ENCODE data around the gene PASD1. TPM values are rescaled to one million over a fixed set of nuclear protein-coding genes. Genes with fewer than 3 reads are reported as not detected.

PASD1 gene
- total RNA-seq, 1 donor from 2014 or later = not detected

GRCh38 chrX:151688695-151689094 is 125.2 kb downstream of the PASD1 start:
- no peak overlapping the region for H3K27ac ChIP-seq
- H3F3A ChIP-seq (ENCODE audit: low read depth) = no peaks in the 10 kb centered on the region
- no peak overlapping the region for H3K9ac ChIP-seq
- H3K9me3 ChIP-seq (ENCODE audit: low read depth) = no peaks in the 10 kb centered on the region
- no peak overlapping the region for H3K4me2 ChIP-seq
- Mint-ChIP-seq H3K27ac (no peak overlapping the region), H3K4me3 (no peak overlapping the region), H3K27me3 (ENCODE audit: insufficient read depth, low read depth) (no peaks in the 10 kb centered on the region), H3K36me3 (no peaks in the 10 kb centered on the region), H3K4me1 (no peaks in the 10 kb centered on the region), H3K9me3 (peaks cover 5% of the 10 kb centered on the region)
- H4K20me1 ChIP-seq (ENCODE audit: low read depth) = no peaks in the 10 kb centered on the region
- H3K27me3 ChIP-seq = peaks cover 12% of the 10 kb centered on the region
- no peak for DNase-seq (ENCODE audit: low spot score)
- no peak for TF ChIP-seq EZH2 (IDR thresholded peaks at IDR 0.05)
- H3K79me2 ChIP-seq (ENCODE audit: low read depth) = no peaks in the 10 kb centered on the region
- no peak overlapping the region for H3K4me3 ChIP-seq
- H3K4me1 ChIP-seq = no peaks in the 10 kb centered on the region
- H3K36me3 ChIP-seq = no peaks in the 10 kb centered on the region
- H2AFZ ChIP-seq (replicated peaks) = no peak overlapping the region

GRCh38 chrX:151692825-151693224 is 129.3 kb downstream of the PASD1 start:
- TF ChIP-seq CTCF (IDR thresholded peaks at IDR 0.05) (no peak), EZH2 (IDR thresholded peaks at IDR 0.05) (no peak), EZH2phosphoT487 (IDR thresholded peaks at IDR 0.05) (no peak)
- Histone ChIP-seq H4K20me1 (ENCODE audit: low read depth) (no peaks in the 10 kb centered on the region), H3F3A (ENCODE audit: low read depth) (no peaks in the 10 kb centered on the region), H3K4me2 (no peak overlapping the region), H3K27me3 (peaks cover 40% of the 10 kb centered on the region), H3K79me2 (ENCODE audit: low read depth) (no peaks in the 10 kb centered on the region), H3K9ac (no peak overlapping the region), H2AFZ (replicated peaks) (no peak overlapping the region), H3K27ac (no peak overlapping the region), H3K36me3 (no peaks in the 10 kb centered on the region), H3K9me3 (ENCODE audit: low read depth) (no peaks in the 10 kb centered on the region), H3K4me3 (no peak overlapping the region), H3K4me1 (no peaks in the 10 kb centered on the region)
- H3K36me3 Mint-ChIP-seq = no peaks in the 10 kb centered on the region
- peaks cover 14% of the 10 kb centered on the region for H3K9me3 Mint-ChIP-seq
- H3K27me3 Mint-ChIP-seq (ENCODE audit: insufficient read depth, low read depth) = peaks cover 8% of the 10 kb centered on the region
- H3K27ac Mint-ChIP-seq = no peak overlapping the region
- peaks cover 7% of the 10 kb centered on the region for H3K4me1 Mint-ChIP-seq
- DNase-seq (ENCODE audit: low spot score) = no peak
- no peak overlapping the region for H3K4me3 Mint-ChIP-seq

GRCh38 chrX:151694121-151694520 is 130.6 kb downstream of the PASD1 start:
- no peaks in the 10 kb centered on the region for H3K79me2 ChIP-seq (ENCODE audit: low read depth)
- H2AFZ ChIP-seq (replicated peaks) = no peak overlapping the region
- H3K9ac ChIP-seq = no peak overlapping the region
- H3K4me1 ChIP-seq = no peaks in the 10 kb centered on the region
- H3K27ac ChIP-seq = no peak overlapping the region
- TF ChIP-seq EZH2 (IDR thresholded peaks at IDR 0.05) (no peak), EZH2phosphoT487 (IDR thresholded peaks at IDR 0.05) (no peak), CTCF (IDR thresholded peaks at IDR 0.05) (no peak)
- Mint-ChIP-seq H3K27ac (no peak overlapping the region), H3K9me3 (peaks cover 16% of the 10 kb centered on the region), H3K4me1 (peaks cover 7% of the 10 kb centered on the region), H3K27me3 (ENCODE audit: insufficient read depth, low read depth) (peaks cover 11% of the 10 kb centered on the region), H3K4me3 (peak overlapping the region; percentile 73), H3K36me3 (no peaks in the 10 kb centered on the region)
- peaks cover 40% of the 10 kb centered on the region for H3K27me3 ChIP-seq
- no peak for DNase-seq (ENCODE audit: low spot score)
- no peaks in the 10 kb centered on the region for H3K36me3 ChIP-seq
- peak overlapping the region; percentile 55 for H3K4me3 ChIP-seq
- H4K20me1 ChIP-seq (ENCODE audit: low read depth) = no peaks in the 10 kb centered on the region
- H3K4me2 ChIP-seq = peak overlapping the region; percentile 42
- no peaks in the 10 kb centered on the region for H3F3A ChIP-seq (ENCODE audit: low read depth)
- H3K9me3 ChIP-seq (ENCODE audit: low read depth) = no peaks in the 10 kb centered on the region

- H3K36me3 Mint-ChIP-seq = no peaks in the 10 kb centered on the region
- TF ChIP-seq EZH2 (IDR thresholded peaks at IDR 0.05) (no peak), CTCF (IDR thresholded peaks at IDR 0.05) (no peak), EZH2phosphoT487 (IDR thresholded peaks at IDR 0.05) (no peak)
- DNase-seq (ENCODE audit: low spot score) = peak; percentile 65
- Histone ChIP-seq H3F3A (ENCODE audit: low read depth) (no peaks in the 10 kb centered on the region), H3K27me3 (peaks cover 40% of the 10 kb centered on the region), H3K79me2 (ENCODE audit: low read depth) (no peaks in the 10 kb centered on the region), H3K4me3 (peak within 1 kb of the TSS; percentile 55), H3K9me3 (ENCODE audit: low read depth) (no peaks in the 10 kb centered on the region), H3K4me1 (no peaks in the 10 kb centered on the region), H3K36me3 (no peaks in the 10 kb centered on the region), H3K4me2 (peak within 1 kb of the TSS; percentile 79), H2AFZ (replicated peaks) (peak within 1 kb of the TSS; percentile 50), H3K9ac (no peak within 1 kb of the TSS), H4K20me1 (ENCODE audit: low read depth) (no peaks in the 10 kb centered on the region), H3K27ac (no peak within 1 kb of the TSS)
- peaks cover 7% of the 10 kb centered on the region for H3K4me1 Mint-ChIP-seq
- peaks cover 18% of the 10 kb centered on the region for H3K9me3 Mint-ChIP-seq
- peak within 1 kb of the TSS; percentile 83 for H3K4me3 Mint-ChIP-seq
- H3K27me3 Mint-ChIP-seq (ENCODE audit: insufficient read depth, low read depth) = peaks cover 11% of the 10 kb centered on the region
- no peak within 1 kb of the TSS for H3K27ac Mint-ChIP-seq
Measured at GRCh38 chrX:151694661-151695582, 131.4 kb downstream of the PASD1 start, which contains the start of gene PRRG3. Gene PRRG3 (plus strand): TSS chrX:151695458. CDS start chrX:151698815, 3,357 bp downstream.

All from neural progenitor cell (in vitro differentiated cells).